ENCODE results near the gene DAPK2. TPM values are rescaled to one million over a fixed set of nuclear protein-coding genes. Genes with fewer than 3 reads are reported as not detected.

The DAPK2 gene
- polyA plus RNA-seq, 2 of the 4 experiments (the other 2 are of a cell fraction), result 3.1 to 4.8 TPM

GRCh38 chr15:64009241-64009640 lies 37.0 kb downstream of the DAPK2 start:
- FAIRE-seq (no peak), DNase-seq (ENCODE audit: low read depth in 1 of 2, low spot score in 1 of 2) (no peak), ATAC-seq (no peak)
- peaks cover 36% of the 10 kb centered on the region for H3K4me1 ChIP-seq
- ChIA-PET POLR2A (interaction anchor here (2.3 kb wide), 1 partner anchor 37 kb away, joined by 8 read pairs; the partner anchor contains the start of gene DAPK2), CTCF (interaction anchor here (1.4 to 1.9 kb wide), 4 partner anchors 17 to 58 kb away, joined by 3 to 7 read pairs (median 6); partner anchors contain the start of gene DAPK2)
- 48% methylated on average over 2 of the region's 2 CpGs for WGBS (ENCODE audit: missing lambda C conversion rate)
- H3K4me3 ChIP-seq, result no peak overlapping the region
- TF ChIP-seq CBX8 (IDR thresholded peaks at IDR 0.05) (no peak), GATA3 (IDR thresholded peaks at IDR 0.05; ENCODE audit: borderline replicate concordance) (no peak), TFCP2L1 (CRISPR knock-in tag; IDR thresholded peaks at IDR 0.05) (no peak), USF2 (IDR thresholded peaks at IDR 0.05) (no peak), CEBPB (IDR thresholded peaks at IDR 0.05) (no peak), ZNF302 (CRISPR knock-in tag; IDR thresholded peaks at IDR 0.05) (no peak), ELK1 (IDR thresholded peaks at IDR 0.05; ENCODE audit: low read depth, low read length) (no peak), CHD2 (IDR thresholded peaks at IDR 0.05; ENCODE audit: low read length, partially characterized antibody) (no peak), MAFK (IDR thresholded peaks at IDR 0.05; ENCODE audit: partially characterized antibody) (no peak), CTCF (IDR thresholded peaks at IDR 0.05) (no peak), RCOR1 (IDR thresholded peaks at IDR 0.05; ENCODE audit: low read depth, low read length) (no peak), ZC3H11A (IDR thresholded peaks at IDR 0.05) (no peak), HOXB13 (CRISPR knock-in tag; IDR thresholded peaks at IDR 0.05; ENCODE audit: low read depth) (no peak), E2F6 (IDR thresholded peaks at IDR 0.05; ENCODE audit: borderline replicate concordance, low read depth) (no peak), BCL3 (IDR thresholded peaks at IDR 0.05) (no peak), POLR2AphosphoS2 (conservative IDR thresholded peaks at IDR 0.05; ENCODE audit: low read length) (no peak)
- no peaks in the 10 kb centered on the region for H3K9me3 ChIP-seq
- no peak overlapping the region for H3K27ac ChIP-seq
- no peak overlapping the region for H3K4me2 ChIP-seq

GRCh38 chr15:64008177-64008576 lies 38.1 kb downstream of the DAPK2 start:
- CTCF ChIA-PET, result interaction anchor here (1.0 to 1.9 kb wide), 5 partner anchors 18 to 256 kb away, joined by 3 to 7 read pairs (median 4); partner anchors contain the start of gene DAPK2
- no peak for ATAC-seq
- Histone ChIP-seq H3K4me1 (peaks cover 35% of the 10 kb centered on the region), H3K4me2 (no peak overlapping the region), H3K9me3 (no peaks in the 10 kb centered on the region), H3K27ac (no peak overlapping the region), H3K4me3 (no peak overlapping the region)
- no peak for FAIRE-seq
- DNase-seq (ENCODE audit: low read depth in 1 of 2, low spot score in 1 of 2), result no peak
- POLR2A ChIA-PET, result no interaction called here
- no peak for TF ChIP-seq ELK1 (IDR thresholded peaks at IDR 0.05; ENCODE audit: low read depth, low read length)
- TF ChIP-seq JUNB (IDR thresholded peaks at IDR 0.05), result no peak
- no peak for TF ChIP-seq RAD21 (conservative IDR thresholded peaks at IDR 0.05 in 1 of 2, IDR thresholded peaks at IDR 0.05 in 1 of 2)
- TF ChIP-seq HDAC2 (IDR thresholded peaks at IDR 0.05), result no peak
- no peak for TF ChIP-seq CBX2 (IDR thresholded peaks at IDR 0.05; ENCODE audit: borderline replicate concordance, low read depth)
- no peak for TF ChIP-seq RFX5 (IDR thresholded peaks at IDR 0.05)
- no peak for TF ChIP-seq TFCP2L1 (CRISPR knock-in tag; IDR thresholded peaks at IDR 0.05)
- TF ChIP-seq EHF (CRISPR knock-in tag; IDR thresholded peaks at IDR 0.05), result no peak
- no peak for TF ChIP-seq MAZ (IDR thresholded peaks at IDR 0.05; ENCODE audit: borderline replicate concordance, low read depth, low read length)
- TF ChIP-seq RNF2 (IDR thresholded peaks at IDR 0.05; ENCODE audit: borderline replicate concordance, low read depth), result no peak
- no peak for TF ChIP-seq BHLHE40 (IDR thresholded peaks at IDR 0.05; ENCODE audit: low read depth, low read length)
- no peak for TF ChIP-seq ZSCAN20 (CRISPR knock-in tag; IDR thresholded peaks at IDR 0.05)
- no peak for TF ChIP-seq RARB (CRISPR knock-in tag; IDR thresholded peaks at IDR 0.05)
- TF ChIP-seq JUN (IDR thresholded peaks at IDR 0.05), result no peak
- TF ChIP-seq NPAS2 (CRISPR knock-in tag; IDR thresholded peaks at IDR 0.05; ENCODE audit: borderline replicate concordance), result no peak
- no peak for TF ChIP-seq HEYL (CRISPR knock-in tag; IDR thresholded peaks at IDR 0.05)
- no peak for TF ChIP-seq NR3C1 (IDR thresholded peaks at IDR 0.05)
- no peak for TF ChIP-seq POLR2AphosphoS2 (conservative IDR thresholded peaks at IDR 0.05; ENCODE audit: low read length)

All from A549 (cell line).